Measurements from ENCODE around the gene ABHD8.
A peak's percentile ranks its signal among the peaks of the same experiment; 100 is the strongest.

ABHD8 gene

DNA sequence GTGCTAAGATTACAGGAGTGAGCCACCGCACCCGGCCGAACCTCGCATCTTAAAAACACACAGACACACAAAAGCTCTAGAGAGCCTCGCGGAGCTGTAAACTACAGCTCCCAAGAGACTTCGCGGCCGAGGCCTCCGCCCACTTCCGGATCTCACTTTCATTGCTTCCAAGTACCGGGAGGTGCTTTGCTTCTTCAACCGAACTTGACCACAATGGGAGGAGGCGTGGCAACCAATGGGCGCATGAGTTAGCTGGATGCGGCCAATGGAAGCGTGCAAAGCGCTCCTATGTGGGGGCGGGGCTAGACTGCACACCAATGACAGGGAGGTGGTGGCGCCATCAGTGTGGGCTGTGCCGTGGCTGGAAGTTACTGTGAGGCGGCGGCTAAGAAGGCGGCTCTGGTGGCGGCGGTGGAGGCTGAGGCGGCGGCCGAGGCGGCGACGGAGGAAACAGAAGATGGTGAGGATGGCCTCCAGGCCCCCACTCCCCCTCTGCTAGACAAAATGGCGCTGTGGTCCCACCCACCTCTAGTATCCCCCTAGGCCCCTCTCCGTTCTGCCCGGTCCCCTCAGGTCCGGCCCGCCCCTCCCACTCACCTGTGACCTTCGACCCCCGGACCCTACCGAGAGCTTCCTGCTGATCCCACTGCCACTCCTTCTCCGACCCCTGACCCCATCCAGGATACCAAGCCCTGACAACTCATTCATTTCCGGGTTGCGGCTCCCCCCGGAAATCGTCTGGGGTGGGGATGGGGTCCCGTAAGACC lies 6.2 kb upstream of the ABHD8 start, which contains the start of gene DDA1:
DDA1 (plus strand) TSS at position 366 of the 767 bp plus-strand sequence; CDS start at position 458, 92 bp downstream.
- peak; percentile 100 for DNase-seq (ENCODE audit: low spot score)
- peak within 1 kb of the TSS; percentile 82 for H3K4me3 ChIP-seq
- TF ChIP-seq, protein P1, sequence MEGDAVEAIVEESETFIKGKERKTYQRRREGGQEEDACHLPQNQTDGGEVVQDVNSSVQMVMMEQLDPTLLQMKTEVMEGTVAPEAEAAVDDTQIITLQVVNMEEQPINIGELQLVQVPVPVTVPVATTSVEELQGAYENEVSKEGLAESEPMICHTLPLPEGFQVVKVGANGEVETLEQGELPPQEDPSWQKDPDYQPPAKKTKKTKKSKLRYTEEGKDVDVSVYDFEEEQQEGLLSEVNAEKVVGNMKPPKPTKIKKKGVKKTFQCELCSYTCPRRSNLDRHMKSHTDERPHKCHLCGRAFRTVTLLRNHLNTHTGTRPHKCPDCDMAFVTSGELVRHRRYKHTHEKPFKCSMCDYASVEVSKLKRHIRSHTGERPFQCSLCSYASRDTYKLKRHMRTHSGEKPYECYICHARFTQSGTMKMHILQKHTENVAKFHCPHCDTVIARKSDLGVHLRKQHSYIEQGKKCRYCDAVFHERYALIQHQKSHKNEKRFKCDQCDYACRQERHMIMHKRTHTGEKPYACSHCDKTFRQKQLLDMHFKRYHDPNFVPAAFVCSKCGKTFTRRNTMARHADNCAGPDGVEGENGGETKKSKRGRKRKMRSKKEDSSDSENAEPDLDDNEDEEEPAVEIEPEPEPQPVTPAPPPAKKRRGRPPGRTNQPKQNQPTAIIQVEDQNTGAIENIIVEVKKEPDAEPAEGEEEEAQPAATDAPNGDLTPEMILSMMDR (IDR thresholded peaks at IDR 0.05): no peak
- H3K27ac ChIP-seq: peak within 1 kb of the TSS; percentile 77 to 86

DNA sequence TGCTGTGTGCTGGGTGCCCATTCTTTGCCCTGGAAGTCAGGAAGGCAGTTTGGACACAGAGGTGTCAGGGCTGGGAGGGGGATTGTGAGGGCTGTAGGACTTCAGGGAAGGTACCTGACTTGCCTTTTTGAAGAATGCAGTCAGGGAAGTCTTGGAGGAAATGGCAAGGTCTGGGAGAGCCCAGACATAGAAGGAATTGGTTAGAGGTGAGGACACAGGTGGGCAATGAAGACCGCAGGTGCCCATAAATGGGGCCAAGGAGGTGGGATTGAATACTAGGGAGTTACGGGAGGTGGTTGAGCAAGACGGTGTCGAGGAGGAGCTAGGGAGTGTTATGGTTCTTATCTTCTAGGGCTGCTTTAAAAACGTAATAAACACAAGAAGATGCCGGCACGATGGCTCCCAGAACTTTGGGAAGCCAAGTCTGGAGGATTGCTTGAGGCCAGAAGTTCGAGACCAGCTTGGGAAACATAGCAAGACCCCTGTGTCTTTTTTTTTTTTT lies 4.7 kb upstream of the ABHD8 start:
- no peak overlapping the region for H3K27ac ChIP-seq
- TF ChIP-seq, protein P1 (IDR thresholded peaks at IDR 0.05): no peak
- no peak overlapping the region for H3K4me3 ChIP-seq
- DNase-seq (ENCODE audit: low spot score): no peak

DNA sequence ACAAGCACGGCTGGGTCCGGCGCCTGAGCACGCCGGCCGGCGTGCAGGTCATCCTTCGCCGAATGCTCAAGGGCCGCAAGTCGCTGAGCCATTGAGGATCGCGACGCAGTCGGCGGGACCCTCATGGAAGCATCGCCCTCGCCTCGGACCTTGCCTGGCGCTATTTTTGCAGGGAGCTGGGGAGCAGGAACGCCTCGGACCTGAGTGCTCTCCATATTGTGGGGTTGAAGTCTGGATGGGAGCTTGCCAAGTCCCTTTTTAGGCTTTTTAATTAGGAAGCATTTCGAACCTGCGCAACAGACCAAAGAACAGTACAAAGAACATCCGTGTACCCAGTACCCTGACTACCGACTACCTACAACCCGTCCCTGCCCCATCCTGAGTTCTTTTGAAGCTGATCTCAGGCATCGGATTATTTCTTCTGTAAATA lies 3.1 kb upstream of the ABHD8 start:
- peak overlapping the region; percentile 81 for H3K4me3 ChIP-seq
- TF ChIP-seq, protein P1 (IDR thresholded peaks at IDR 0.05): no peak
- peak overlapping the region; percentile 90 to 94 for H3K27ac ChIP-seq
- DNase-seq (ENCODE audit: low spot score): no peak

DNA sequence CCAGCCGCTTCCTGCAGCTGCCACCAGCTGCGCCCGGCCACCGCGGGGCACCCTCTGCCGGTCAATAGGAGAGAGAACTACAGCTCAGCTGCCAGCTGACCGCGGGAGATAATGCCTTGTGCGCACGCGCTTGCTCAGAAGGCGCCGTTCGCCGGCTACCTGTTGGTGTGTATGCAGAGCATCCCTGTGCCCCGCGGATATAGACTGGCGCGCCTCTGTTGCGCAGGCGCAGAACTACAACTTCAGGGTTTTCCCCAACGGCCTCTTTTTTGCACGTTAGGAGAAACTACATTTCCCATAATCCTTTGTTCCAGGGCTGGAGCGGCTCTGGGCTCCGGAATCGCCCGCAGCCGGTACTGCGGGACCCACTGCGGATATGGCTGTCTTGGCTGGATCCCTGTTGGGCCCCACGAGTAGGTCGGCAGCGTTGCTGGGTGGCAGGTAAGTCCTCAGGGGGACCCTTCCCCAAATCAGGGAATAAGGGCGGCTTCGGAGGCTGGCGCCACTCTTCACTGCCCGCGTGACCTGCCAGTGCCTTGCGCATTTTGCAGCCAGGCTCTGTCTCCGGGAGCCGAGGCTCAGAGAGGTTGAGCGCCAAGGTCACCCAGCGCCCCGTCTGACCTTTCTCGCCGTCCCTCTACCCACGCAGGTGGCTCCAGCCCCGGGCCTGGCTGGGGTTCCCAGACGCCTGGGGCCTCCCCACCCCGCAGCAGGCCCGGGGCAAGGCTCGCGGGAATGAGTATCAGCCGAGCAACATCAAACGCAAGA lies 2.5 kb upstream of the ABHD8 start, which contains the start of gene MRPL34:
MRPL34 (plus strand) TSS at position 356 of the 768 bp plus-strand sequence; CDS start at position 377, 21 bp downstream.
- peak within 1 kb of the TSS; percentile 90 to 94 for H3K27ac ChIP-seq
- peak within 1 kb of the TSS; percentile 81 for H3K4me3 ChIP-seq
- TF ChIP-seq, protein P1 (IDR thresholded peaks at IDR 0.05): peak; percentile 45
- peak; percentile 97 for DNase-seq (ENCODE audit: low spot score)

DNA sequence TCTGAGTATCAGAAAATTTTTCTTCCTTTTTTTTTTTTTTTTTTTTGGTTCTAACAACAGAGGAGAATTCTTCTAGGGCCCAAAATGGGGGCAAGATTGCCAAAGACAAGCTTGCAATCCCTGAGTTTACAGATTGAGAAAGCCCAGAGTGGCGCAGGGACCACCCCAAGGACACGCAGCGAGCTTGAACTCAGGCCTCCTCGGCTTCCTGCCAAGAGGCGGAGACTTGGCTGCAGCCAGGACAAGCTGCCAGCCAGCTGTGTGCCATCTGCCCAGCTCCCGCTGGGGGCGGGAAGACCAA lies 1.9 kb upstream of the ABHD8 start:
- DNase-seq (ENCODE audit: low spot score): no peak
- TF ChIP-seq, protein P1 (IDR thresholded peaks at IDR 0.05): no peak
- H3K27ac ChIP-seq: peak overlapping the region; percentile 90 to 94
- H3K4me3 ChIP-seq: peak overlapping the region; percentile 81

DNA sequence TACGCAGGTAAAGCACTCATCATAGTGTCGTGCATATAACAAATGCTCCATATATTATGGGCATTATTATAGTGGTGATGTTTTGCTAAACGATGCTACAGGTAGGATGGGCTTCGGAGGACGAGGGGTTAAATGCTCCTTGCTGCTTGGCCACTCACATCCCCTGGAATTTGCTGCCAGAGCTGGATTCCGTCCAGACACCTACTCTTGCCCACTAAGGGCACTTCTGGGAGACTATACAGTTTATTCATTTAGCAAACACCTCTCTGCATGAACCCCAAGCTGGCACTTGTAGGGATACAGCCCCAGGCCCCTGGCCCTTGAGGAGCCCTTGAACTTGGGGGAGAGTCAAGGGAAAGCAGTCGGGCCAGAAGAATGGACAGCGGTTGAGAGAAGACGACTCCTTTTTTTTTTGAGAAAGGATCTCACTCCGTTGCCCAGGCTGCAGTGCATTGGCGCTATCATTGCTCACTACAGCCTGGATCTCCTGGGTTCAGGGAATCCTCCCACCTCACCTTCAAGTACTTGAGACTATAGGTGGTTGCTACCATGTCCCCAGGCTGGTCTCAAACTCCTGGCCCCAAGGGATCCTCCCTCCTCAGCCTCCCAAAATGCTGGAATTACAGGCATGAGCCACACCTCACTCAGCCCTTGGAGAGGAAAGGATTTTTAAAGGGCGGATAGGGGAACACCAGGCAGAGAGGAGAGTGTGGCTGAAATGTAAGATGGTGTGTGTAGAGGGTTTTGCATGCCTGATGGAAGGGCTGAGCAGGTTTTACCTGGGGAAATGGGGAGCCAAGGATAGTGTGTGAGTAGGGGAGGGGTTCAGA lies 1.4 kb upstream of the ABHD8 start:
- TF ChIP-seq, protein P1 (IDR thresholded peaks at IDR 0.05): no peak
- Histone ChIP-seq H3K4me3 (no peak overlapping the region), H3K27ac (peak overlapping the region; percentile 90 to 94)
- no peak for DNase-seq (ENCODE audit: low spot score)

All from coronary artery (tissue), 2 donors.